Natural killer cell (primary cell): ENCODE measurements around the gene TNFSF8. TPM values are rescaled to one million over a fixed set of nuclear protein-coding genes. Genes with fewer than 3 reads are reported as not detected.

Source experiments
- ATAC-seq, 3 donors: fragments of 150-1000 bp in 2 of 3; fragments of 200-7000 bp in 1 of 3; cut with Tn5 transposase; 1 replicate in 1 of 3; 2 replicates in 2 of 3; pipeline ENCODE4 v1.10.0; 2021; ENCODE audit warnings: mild to moderate bottlenecking in 2 of 3, moderate library complexity in 2 of 3
- DNase-seq, 2 donors: peaks; one replicate each; pipeline versions ENCODE4 v3.0.0 to v3.0.0-alpha.2; 2013 to 2021; ENCODE audit warnings: mixed read lengths in 1 of 2
- H3K27ac ChIP-seq: one replicate; pipeline ENCODE4 v1.5.1; 2013; ENCODE audit warnings: mild to moderate bottlenecking, low read length
- H3K27me3 ChIP-seq: one replicate; pipeline ENCODE4 v1.6.1; 2013; ENCODE audit warnings: low read length; ENCODE audit not compliant: control insufficient read depth, insufficient read depth
- H3K36me3 ChIP-seq: one replicate; pipeline ENCODE4 v1.6.1; 2013; ENCODE audit warnings: low read length; ENCODE audit not compliant: control insufficient read depth, insufficient read depth
- H3K4me1 ChIP-seq: one replicate; pipeline ENCODE4 v1.6.1; 2013; ENCODE audit warnings: low read length; ENCODE audit not compliant: control insufficient read depth, insufficient read depth
- H3K4me3 ChIP-seq: one replicate; pipeline ENCODE4 v1.5.1; 2013; ENCODE audit warnings: low read length
- H3K9me3 ChIP-seq: one replicate; pipeline ENCODE4 v1.6.1; 2013; ENCODE audit warnings: low read length; ENCODE audit not compliant: control insufficient read depth, insufficient read depth
- H3K27ac Mint-ChIP-seq, 2 donors: one replicate each; pipeline ENCODE4 v1.8.0; 2022; ENCODE audit warnings: mild to moderate bottlenecking in 2 of 2, mixed read lengths in 2 of 2, moderate library complexity in 1 of 2
- H3K27me3 Mint-ChIP-seq, 2 donors: one replicate each; pipeline ENCODE4 v1.8.0; 2022; ENCODE audit warnings: low read depth in 2 of 2, mixed read lengths in 2 of 2
- H3K36me3 Mint-ChIP-seq: one replicate; pipeline ENCODE4 v1.8.0; 2022; ENCODE audit warnings: mixed read lengths
- H3K4me1 Mint-ChIP-seq, 2 donors: one replicate each; pipeline ENCODE4 v1.8.0; 2022; ENCODE audit warnings: mixed read lengths in 2 of 2
- H3K4me3 Mint-ChIP-seq: one replicate; pipeline ENCODE4 v1.8.0; 2022; ENCODE audit warnings: mild to moderate bottlenecking, moderate library complexity, mixed read lengths
- H3K9me3 Mint-ChIP-seq, 2 donors: one replicate each; pipeline ENCODE4 v1.8.0; 2022; ENCODE audit warnings: mixed read lengths in 2 of 2
- WGBS: methylation state at CpG from one replicate; pipeline ENCODE4 v1.1.7; 2013; ENCODE audit warnings: missing lambda C conversion rate; ENCODE audit not compliant: insufficient coverage; 5-methylcytosine and 5-hydroxymethylcytosine counted together
- intact Hi-C: fragments of 100-400 bp; cut with micrococcal nuclease; formaldehyde crosslinking; loops from one replicate; pipeline ENCODE4 v1.14.2; 2022
- total RNA-seq, 4 donors: library from RNA; stranded (reverse); fragments of 120-200 nt in 1 of 4; gene quantifications; one replicate each; pipeline versions ENCODE4 v1.2.3 to v1.2.4, GENCODE V29; 2013 to 2022
- TF ChIP-seq, protein P1 (sequence below): fragments of 200-600 bp; IDR thresholded peaks from one replicate; pipeline ENCODE4 v1.8.0; 2022; ENCODE audit warnings: antibody characterized with exemption

Gene TNFSF8
- total RNA-seq, 3 donors from 2014 or later (not counting 1 experiment from before 2014, with no cell fraction given) = 4.2 to 6.0 (median 4.8) TPM

DNA sequence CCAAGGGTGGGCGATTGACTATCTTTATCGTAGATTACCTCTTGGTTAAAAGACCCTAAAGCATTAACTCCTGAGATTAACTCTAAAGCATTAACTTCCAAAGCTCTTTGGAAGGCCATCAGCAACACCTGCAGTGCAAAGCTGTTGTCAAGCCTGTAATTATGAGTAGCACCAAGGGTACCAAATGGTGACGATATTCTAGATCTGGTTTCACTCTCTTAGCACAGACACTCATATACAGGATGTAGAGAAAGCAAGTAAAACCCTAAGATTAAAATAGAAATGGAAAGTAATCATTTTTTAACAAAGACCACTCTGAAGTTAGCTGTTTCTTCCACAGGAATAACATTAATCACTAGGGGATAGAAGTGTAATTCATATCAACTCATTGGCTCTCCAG lies 29.9 kb upstream of the TNFSF8 start:
- Mint-ChIP-seq H3K4me1 (peaks cover 0 to 11% of the 10 kb centered on the region in 2 donors), H3K9me3 (peaks cover 6 to 23% of the 10 kb centered on the region in 2 donors), H3K4me3 (no peak overlapping the region), H3K27me3 (peaks cover 15 to 39% of the 10 kb centered on the region in 2 donors), H3K36me3 (peaks cover 32% of the 10 kb centered on the region), H3K27ac (no peak overlapping the region)
- Histone ChIP-seq H3K4me1 (peaks cover 5% of the 10 kb centered on the region), H3K27ac (no peak overlapping the region), H3K9me3 (peaks cover 10% of the 10 kb centered on the region), H3K4me3 (no peak overlapping the region), H3K27me3 (no peaks in the 10 kb centered on the region), H3K36me3 (no peaks in the 10 kb centered on the region)
- ATAC-seq (no peak), DNase-seq (no peak)
- intact Hi-C loops = no loop called here
- WGBS = 93% methylated on average over 2 of the region's 3 CpGs
- TF ChIP-seq, protein P1, sequence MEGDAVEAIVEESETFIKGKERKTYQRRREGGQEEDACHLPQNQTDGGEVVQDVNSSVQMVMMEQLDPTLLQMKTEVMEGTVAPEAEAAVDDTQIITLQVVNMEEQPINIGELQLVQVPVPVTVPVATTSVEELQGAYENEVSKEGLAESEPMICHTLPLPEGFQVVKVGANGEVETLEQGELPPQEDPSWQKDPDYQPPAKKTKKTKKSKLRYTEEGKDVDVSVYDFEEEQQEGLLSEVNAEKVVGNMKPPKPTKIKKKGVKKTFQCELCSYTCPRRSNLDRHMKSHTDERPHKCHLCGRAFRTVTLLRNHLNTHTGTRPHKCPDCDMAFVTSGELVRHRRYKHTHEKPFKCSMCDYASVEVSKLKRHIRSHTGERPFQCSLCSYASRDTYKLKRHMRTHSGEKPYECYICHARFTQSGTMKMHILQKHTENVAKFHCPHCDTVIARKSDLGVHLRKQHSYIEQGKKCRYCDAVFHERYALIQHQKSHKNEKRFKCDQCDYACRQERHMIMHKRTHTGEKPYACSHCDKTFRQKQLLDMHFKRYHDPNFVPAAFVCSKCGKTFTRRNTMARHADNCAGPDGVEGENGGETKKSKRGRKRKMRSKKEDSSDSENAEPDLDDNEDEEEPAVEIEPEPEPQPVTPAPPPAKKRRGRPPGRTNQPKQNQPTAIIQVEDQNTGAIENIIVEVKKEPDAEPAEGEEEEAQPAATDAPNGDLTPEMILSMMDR = no peak

- Mint-ChIP-seq H3K9me3 (peaks cover 6 to 23% of the 10 kb centered on the region in 2 donors), H3K4me1 (peaks cover 0 to 11% of the 10 kb centered on the region in 2 donors), H3K27me3 (peaks cover 17 to 42% of the 10 kb centered on the region in 2 donors), H3K4me3 (no peak overlapping the region), H3K36me3 (peaks cover 32% of the 10 kb centered on the region), H3K27ac (no peak overlapping the region)
- 38% methylated on average over 1 of the region's 2 CpGs for WGBS
- no peak overlapping the region for H3K4me3 ChIP-seq
- intact Hi-C loops = no loop called here
- H3K4me1 ChIP-seq = peaks cover 5% of the 10 kb centered on the region
- H3K9me3 ChIP-seq = peaks cover 10% of the 10 kb centered on the region
- no peak for ATAC-seq
- H3K36me3 ChIP-seq = no peaks in the 10 kb centered on the region
- H3K27me3 ChIP-seq = no peaks in the 10 kb centered on the region
- TF ChIP-seq, protein P1 = no peak
- no peak overlapping the region for H3K27ac ChIP-seq
- DNase-seq = no peak
Measured at GRCh38 chr9:114958844-114959235, 28.4 kb upstream of the TNFSF8 start.

DNA sequence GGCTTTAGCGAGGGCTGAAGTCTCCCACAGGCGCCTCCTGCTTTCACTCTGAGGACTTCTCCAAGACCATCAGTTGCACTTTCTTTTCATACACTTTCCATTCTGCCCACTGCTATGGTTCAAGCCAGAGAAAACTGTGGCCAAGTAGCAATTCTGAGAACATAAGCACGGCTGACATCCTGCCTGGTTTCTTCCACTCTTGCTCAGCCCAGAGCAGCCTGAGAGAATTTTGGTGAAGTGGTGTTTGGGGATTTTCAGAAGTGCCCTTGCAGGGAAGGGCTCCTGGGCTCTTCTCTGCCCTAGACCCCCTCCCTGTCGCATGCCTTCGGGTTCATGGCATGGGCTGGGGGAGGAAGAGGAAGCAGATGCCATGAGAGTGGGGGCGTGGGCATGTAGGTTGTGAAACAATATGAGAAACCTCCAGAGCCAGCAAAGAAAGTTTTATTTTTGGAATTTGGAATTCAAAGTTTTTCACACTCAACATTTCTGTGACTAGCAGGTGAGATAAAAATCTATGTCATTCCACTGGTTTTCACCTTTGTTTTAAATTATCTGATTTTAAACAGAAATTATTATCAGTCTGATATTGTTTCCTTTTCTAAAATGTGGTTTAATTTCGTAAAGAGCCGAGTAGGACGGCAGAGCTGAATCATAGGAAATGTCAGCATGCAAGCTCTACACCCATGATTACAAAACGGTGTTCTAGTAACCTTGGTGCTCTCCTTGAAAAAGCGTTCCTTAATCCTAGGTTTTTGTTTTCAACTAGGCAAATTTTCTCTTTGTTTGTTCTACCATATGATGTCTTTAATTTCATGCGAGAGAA lies 27.8 kb upstream of the TNFSF8 start:
- peaks cover 0 to 11% of the 10 kb centered on the region in 2 donors for H3K4me1 Mint-ChIP-seq
- H3K4me3 ChIP-seq = no peak overlapping the region

More for the DNA sequence above, 27.8 kb upstream of the TNFSF8 start:
- Histone ChIP-seq H3K4me1 (peaks cover 5% of the 10 kb centered on the region), H3K27ac (peak overlapping the region; percentile 34), H3K36me3 (no peaks in the 10 kb centered on the region), H3K9me3 (peaks cover 10% of the 10 kb centered on the region), H3K27me3 (no peaks in the 10 kb centered on the region)
- intact Hi-C loops = no loop called here
- TF ChIP-seq, protein P1 = no peak
- ATAC-seq (peak in 2 of 3 donors; percentile 39 to 57), DNase-seq (peak in 1 of 2 donors; percentile 30)
- no peak overlapping the region for H3K4me3 Mint-ChIP-seq
- peaks cover 32% of the 10 kb centered on the region for H3K36me3 Mint-ChIP-seq
- peaks cover 3 to 23% of the 10 kb centered on the region in 2 donors for H3K9me3 Mint-ChIP-seq
- peaks cover 17 to 46% of the 10 kb centered on the region in 2 donors for H3K27me3 Mint-ChIP-seq
- no peak overlapping the region for H3K27ac Mint-ChIP-seq
- WGBS = 21% methylated on average over 12 of the region's 12 CpGs
